GM23338 (cell line): ENCODE results near the gene EIF3A.

Experiments used
- POLR2AphosphoS5 ChIP-seq: IDR thresholded peaks from 2 replicates; pipeline ENCODE4 v1.6.1; 2016; ENCODE audit warnings: antibody characterized with exemption, low read depth
- TF ChIP-seq, protein P1 (sequence below), 2 experiments: fragments of 200-600 bp in 1 of 2; sonication (generic) in 1 of 2; conservative IDR thresholded peaks; 2 replicates each; pipeline versions ENCODE4 v1.5.1 to v1.6.1; 2016 to 2017; ENCODE audit warnings: antibody characterized with exemption in 2 of 2, low read depth in 2 of 2, mild to moderate bottlenecking in 2 of 2, moderate library complexity in 1 of 2

GRCh38 chr10:119118231-119118630 is 37.6 kb upstream of the EIF3A start:
- no peak for TF ChIP-seq POLR2AphosphoS5
- TF ChIP-seq, protein P1, sequence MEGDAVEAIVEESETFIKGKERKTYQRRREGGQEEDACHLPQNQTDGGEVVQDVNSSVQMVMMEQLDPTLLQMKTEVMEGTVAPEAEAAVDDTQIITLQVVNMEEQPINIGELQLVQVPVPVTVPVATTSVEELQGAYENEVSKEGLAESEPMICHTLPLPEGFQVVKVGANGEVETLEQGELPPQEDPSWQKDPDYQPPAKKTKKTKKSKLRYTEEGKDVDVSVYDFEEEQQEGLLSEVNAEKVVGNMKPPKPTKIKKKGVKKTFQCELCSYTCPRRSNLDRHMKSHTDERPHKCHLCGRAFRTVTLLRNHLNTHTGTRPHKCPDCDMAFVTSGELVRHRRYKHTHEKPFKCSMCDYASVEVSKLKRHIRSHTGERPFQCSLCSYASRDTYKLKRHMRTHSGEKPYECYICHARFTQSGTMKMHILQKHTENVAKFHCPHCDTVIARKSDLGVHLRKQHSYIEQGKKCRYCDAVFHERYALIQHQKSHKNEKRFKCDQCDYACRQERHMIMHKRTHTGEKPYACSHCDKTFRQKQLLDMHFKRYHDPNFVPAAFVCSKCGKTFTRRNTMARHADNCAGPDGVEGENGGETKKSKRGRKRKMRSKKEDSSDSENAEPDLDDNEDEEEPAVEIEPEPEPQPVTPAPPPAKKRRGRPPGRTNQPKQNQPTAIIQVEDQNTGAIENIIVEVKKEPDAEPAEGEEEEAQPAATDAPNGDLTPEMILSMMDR (conservative IDR thresholded peaks at IDR 0.05; ENCODE audit: low read depth in 2 of 2): no peak
